ENCODE data around the gene ZNF428.

DNA sequence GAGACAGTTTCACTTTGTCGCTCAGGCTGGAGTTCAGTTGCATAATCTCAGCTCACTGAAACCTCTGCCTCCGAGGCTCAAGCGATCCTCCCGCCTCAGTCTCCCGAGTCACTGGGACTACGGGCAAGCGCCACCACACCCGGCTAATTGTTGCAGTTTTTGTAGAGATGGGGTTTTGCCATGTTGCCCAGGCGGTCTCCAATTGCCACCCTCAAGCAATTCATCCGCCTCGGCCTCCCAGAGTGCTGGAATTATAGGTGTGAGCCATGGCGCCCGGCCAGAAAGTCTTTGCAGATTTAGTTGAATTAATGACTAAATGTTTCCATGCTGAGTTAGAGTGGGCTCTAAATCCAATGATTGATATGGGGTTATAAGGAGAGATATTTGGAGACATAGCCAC, 24.8 kb upstream of the ZNF428 start:
- TF ChIP-seq, protein P1, sequence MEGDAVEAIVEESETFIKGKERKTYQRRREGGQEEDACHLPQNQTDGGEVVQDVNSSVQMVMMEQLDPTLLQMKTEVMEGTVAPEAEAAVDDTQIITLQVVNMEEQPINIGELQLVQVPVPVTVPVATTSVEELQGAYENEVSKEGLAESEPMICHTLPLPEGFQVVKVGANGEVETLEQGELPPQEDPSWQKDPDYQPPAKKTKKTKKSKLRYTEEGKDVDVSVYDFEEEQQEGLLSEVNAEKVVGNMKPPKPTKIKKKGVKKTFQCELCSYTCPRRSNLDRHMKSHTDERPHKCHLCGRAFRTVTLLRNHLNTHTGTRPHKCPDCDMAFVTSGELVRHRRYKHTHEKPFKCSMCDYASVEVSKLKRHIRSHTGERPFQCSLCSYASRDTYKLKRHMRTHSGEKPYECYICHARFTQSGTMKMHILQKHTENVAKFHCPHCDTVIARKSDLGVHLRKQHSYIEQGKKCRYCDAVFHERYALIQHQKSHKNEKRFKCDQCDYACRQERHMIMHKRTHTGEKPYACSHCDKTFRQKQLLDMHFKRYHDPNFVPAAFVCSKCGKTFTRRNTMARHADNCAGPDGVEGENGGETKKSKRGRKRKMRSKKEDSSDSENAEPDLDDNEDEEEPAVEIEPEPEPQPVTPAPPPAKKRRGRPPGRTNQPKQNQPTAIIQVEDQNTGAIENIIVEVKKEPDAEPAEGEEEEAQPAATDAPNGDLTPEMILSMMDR (IDR thresholded peaks at IDR 0.05), result no peak
- TF ChIP-seq POLR2A (IDR thresholded peaks at IDR 0.05), result no peak

Measured in right lobe of liver (tissue), 4 donors.